NCI-H2227 treated with DMSO at 0.1 percent for 48 hours (cell line): ENCODE results near the gene CENPX.
"Not testable (repeated sequence)": the region's sequence is repeated elsewhere in the genome, so short reads cannot be mapped to it uniquely, and the experiment has no call there.

Experiments
- DNase-seq: peaks from one replicate; lab custom pipeline; 2025; lab: John Stamatoyannopoulos, UW

The CENPX gene

DNA sequence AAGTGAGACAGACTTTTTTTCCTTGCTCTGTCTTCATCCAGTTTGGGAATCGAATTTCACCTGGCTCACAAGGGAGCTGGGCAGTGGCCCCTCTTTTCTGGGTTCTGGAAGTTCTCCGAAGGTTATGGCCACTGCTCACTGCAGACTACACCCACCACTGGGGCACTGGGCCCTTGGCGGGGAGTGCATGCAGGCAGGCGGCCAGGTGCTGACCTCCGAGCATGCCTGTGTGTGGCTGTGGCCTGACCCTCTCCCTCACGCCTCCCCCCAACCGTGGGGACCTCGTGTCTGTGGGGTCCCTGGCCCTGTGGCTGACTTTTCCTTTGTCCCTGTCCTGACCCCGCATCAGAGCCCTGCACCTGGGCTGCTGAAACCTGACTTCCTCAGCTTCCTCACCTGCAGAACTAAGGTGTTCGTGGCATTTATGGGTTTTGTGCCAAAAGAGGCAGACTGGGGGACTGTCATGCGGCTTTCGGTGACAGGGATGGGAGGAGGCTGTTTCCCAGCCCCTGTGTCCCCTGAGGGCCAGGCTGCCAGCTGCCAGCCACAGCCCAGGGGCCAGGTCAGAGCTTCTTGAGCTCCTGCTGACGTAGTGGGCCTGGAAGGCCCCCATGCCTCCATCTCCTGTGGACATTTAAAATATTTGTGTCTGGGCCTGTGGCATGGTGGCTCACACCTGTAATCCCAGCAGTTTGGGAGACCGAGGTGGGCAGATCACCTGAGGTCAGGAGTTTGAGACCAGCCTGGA lies 23.8 kb downstream of the CENPX start:
- no peak for DNase-seq

DNA sequence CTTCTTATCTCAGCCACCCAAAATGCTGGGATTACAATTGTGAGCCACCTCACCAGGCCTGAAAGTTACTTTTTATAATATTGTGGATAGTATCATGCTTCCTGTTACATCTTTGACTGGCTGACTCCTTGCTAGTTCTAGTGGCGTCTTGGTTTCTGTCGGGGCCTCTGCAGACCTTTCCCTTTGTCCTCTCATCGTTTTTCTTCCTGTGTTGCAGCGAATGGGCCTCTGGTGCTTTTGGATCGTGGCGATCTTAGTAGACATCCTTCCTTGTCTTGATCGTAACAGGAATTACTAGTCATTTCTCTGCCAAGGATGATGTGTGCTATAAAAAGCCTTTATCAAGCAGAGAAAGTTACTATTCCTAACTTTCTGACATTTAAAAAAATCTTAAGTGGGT lies 24.5 kb downstream of the CENPX start:
- DNase-seq, result no peak

DNA sequence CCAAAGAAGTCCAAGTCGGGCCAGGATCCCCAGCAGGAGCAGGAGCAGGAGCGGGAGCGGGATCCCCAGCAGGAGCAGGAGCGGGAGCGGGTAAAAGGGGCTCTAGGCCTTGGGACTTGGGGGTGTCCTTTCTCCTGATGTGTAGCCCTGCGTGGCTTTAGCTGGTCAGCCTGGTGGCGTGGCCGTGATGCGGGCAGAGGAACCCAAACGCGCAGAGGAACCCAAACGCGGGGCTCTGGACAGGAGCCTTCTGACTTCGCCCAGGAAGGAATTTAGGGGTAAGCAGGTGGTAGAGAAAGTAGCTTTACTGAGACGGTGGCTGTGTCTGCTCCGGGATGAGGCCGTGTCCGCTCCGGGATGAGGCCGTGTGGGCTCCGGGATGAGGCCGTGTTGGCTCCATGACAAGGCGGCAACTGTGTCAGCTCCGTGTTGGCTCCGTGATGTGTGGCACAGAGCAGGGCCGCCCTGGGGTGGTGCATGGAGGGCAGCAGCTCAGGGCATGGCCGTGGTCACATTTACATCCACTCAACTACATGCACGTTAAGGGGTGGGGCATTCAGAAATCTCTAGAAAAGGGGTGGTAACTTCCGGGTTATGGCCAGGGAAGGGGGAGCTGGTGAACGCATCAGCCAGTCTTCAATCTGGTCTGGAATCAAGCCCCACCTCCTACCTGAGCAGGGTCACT lies 25.8 kb downstream of the CENPX start:
- no peak for DNase-seq

DNA sequence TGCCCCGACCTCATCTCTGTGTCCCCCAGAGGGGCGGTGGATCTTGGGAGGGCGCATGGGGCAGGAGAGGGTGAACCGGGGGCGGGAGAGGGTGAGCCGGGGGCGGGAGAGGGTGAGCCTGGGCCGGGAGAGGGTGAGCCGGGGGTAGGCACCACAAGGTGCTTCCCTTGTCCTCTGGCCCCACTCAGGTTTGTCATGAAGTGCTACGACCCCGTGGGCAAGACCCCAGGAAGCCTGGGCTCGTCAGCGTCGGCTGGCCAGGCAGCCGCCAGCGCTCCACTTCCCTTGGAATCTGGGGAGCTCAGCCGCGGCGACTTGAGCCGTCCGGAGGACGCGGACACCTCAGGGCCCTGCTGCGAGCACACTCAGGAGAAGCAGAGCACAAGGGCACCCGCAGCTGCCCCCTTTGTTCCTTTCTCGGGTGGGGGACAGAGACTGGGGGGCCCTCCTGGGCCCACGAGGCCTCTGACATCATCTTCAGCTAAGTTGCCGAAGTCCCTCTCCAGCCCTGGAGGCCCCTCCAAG lies 26.4 kb downstream of the CENPX start:
- DNase-seq, result no peak

DNA sequence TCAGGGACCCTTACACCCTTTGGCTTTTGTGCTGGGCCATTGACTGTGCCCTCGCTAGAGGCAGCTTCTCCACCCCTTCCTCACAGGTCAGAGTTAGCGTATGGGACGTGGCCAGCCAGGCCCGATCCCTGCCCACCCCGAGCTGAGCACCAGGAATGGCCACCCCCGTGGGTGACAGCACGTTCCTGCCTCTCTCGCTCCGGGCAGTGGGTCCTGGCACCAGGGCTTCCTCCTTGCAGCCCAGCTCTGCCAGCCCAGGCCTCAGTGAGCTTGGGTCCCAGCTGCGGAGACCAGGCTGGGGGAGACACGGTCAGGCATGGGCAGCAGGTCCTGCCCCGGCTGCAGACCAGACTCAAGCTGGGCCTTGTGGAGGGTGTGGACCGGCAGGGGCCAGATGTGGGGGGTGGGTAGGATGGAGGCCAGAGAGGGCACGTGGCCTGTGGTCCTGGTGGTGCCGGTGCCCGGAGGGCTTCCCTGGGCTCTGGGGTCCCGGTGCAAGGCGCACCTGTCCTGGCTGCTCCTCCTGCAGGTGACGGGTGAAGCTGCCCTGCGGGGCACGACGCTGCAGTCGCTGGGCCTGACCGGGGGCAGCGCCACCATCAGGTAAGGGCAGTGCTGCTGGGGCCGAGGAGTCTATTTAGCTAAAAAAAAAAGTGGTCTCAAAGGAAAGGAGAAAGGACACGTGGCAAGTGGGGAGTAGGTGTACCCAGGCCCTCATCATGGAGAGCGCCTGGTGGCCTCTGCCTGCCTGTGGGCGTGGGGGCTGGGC lies 27.0 kb downstream of the CENPX start:
- DNase-seq, result no peak

DNA sequence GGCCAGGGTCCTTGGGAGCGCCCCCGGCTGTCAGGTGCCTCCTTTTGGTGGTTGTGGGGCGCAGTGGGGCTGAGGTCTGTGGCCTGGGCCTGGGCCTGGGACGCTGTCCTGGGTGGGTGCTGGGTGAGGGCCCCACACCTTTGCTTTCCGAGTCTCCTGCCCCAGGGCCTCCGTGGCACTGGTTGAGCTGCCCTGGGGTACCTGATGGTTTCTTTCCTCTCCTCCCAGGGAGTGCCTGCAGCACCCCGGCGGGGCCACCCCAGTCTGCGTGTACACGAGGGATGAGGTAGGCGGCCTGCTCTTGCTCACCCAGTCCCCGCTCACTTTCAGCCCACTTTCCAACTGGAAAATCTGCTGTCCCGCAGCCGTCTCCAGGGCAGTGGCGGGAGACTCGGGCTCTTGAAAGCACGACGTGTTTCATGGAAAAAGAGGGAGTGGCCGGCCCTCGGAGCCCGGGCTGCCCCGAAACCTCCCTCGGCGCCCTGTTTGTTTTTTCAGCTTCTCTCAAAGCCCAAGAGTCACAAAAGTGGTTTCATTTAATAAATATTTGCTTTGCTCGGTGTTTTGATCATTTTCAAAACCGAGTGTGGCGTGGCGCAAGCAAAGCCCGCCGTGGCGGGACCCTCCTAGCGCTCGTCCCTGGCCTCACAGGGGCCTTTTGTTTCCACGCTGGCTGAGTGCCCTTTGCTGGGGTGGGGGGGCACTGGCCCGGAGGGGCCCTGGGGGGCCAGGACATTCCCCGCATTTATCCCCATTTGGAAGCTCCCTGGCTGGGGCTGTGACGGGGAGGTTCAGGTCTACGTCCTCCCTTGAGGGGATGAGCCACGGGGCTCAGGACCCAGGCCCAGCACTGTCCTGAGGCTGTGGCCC lies 27.9 kb downstream of the CENPX start:
- no peak for DNase-seq

DNA sequence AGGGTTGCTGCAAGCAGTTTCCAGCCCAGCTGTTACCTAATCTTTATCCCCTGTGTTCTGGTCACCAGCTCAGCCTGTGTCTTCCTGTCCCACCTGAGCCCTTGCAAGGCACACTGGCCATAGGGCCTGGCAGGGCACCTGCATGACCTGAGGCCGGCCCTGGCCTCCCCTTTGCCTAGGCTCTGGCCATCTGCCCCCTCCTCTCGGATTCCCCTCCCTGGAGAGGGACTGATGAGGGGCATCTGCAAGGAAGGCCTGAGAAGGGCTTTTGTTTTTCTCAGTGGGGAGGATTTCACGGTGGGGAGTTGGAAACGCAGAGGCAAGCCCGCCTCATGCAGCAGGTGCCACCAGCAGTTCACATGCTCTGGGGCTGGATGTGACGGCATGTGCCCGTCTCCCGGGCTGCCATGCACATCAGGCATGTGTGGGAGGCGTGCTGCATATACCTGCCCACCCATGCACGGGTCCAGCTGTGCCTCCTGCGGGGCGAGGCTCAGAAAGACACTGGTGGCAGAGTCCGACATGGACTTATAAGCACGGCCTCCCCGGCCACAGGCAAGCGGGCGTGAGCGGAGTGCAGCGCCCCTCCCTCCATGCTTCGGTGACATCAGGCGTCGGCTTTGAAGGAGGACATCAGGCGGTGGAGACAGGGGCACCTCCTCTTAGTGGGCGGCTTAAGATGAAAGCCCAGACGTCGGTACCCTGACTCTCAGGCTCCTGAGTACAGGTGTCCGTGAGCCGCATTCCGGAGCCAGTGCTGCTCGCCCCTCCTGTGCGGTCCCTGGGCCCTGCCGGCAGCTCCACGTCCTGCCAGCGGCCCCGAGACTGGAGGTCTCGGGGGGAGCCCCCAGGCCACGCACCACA lies 28.7 kb downstream of the CENPX start:
- DNase-seq, result no peak

DNA sequence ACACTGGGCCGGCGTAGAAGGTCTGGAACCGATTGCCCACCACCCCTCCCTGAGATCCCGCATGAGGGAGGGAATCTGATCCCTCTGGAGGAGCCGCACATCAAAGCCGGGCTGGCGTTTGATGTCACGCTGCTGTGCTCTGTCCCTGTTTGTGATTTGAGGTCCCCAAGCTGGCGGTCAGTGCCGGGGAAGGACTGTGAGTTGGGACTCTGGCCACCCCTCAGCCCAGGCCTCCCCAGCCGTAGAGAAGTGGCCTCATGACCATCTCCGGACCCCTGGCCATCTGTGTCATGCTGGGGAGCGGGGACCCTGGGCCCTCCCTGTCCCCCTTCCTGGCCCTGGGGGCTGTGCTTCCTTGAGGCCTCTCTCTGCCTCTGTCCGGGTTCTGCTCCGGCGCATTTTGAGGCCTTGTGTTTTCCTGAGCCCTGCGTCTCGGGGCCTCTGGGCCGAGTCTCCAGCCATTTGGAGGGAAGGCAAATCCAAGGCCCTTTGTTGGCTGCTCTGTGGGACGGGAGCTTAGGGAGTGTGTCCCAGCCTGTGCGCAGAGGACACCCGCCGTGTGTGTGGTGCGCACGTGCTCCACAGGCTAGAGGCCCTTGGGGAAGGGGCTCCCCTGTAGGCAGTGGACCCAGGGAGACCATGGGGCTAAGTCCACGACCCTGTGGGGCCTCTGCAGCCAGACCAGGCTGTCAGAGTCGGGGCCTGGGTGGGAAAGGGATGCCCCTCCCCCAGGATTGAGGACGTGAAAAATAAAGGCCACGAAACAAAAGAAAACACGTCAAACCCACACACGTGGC lies 30.2 kb downstream of the CENPX start:
- no peak for DNase-seq

DNA sequence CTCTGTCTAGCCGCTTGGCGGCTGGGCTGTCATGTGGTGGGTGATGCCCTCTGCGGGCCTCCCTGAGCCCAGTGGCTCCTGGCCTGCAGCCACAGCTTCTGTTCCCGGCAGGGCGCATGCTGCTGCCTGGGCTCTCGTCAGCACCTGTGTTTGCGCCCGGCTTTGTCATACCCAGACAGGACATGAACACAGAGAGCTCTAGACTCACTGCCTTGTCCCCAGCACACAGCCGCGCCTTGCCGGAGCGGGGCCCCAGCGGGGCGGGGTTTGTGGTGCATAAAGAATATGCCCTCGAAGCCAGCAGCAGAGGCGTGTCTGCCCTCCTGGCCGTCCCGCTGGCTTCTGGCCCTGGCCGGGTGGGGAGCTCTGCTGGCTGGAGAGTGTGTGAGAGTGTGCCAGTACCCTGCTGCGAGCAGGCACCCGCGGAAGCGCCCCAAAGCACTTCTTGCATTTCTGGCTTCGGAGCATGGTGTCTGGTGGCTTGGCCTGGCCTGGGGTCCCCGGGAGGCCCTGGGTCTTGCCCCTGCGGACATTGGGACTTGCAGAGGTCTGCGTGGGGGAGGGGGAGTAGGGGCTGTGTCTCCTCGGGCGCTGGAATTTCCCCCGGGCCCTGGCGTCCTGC lies 30.9 kb downstream of the CENPX start:
- DNase-seq, result no peak

DNA sequence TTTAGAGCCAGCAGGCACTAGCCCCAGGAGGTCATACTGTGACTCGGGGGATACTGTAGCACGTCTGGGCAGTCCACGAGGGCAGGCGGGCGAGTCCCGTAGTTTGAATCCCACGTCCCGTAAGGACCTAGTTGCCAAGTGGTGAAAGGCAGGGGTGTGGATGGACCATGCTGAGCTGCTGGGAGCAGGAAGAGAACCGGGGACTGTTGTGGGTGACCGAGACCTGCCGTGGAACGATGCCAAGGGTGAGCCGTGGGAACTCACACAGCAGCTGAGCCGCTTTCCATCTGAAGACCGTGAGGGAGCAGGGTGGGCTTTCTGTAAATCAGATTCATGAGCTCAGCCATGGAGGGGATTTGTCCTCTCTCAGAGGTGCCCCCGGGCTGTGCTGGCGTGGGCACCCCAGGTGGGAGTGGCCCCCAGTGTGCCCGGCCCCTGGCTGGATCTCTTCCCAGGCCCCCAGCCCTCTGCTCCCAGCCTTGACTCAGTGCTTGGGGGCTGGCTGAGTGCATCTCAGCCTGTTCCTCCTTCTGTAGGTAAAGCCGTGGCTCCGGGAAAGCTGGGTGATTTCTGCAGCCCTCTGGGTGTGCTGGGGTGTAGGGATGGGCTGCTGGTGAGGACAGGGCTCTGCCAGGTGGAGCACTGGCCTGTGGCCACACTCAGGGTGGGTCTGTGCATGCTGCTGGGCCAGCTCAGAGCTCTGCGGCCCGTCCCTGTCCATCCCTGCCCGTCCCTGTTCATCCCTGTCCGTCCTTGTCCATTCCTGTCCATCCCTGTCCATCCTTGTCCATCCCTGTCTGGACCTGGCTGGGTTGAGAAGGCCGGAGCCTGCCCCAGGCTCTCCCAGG lies 31.6 kb downstream of the CENPX start:
- DNase-seq, result no peak

DNA sequence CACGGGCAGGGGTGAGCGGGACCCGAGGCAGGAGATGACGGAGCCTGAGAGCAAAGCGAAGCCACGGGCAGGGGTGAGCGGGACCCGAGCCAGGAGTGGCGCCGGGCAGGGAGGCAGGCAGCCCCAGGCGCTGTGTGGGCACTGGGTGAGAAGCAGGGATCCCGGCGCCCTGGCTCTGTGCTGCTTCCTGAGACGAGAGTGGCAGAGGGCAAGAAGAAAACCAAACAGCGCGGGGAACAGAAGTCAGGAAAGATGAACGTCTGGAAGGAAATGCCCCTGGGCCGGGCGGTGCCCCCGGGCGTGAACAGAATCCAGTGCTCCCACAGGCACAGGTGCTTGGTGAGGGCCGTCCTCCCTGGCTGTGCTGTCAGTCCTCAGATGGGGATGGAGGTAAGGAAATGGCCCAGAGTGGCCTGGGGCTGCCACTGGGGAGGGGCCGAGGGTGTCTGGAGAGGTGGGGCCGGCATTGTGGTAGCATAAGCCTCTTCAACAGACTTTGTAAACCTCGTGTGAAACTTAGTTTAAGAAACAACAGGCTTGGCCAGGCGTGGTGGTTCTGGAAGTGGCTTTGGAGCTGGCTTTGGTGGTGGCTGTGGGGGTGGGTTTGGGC lies 35.4 kb downstream of the CENPX start:
- no peak for DNase-seq

DNA sequence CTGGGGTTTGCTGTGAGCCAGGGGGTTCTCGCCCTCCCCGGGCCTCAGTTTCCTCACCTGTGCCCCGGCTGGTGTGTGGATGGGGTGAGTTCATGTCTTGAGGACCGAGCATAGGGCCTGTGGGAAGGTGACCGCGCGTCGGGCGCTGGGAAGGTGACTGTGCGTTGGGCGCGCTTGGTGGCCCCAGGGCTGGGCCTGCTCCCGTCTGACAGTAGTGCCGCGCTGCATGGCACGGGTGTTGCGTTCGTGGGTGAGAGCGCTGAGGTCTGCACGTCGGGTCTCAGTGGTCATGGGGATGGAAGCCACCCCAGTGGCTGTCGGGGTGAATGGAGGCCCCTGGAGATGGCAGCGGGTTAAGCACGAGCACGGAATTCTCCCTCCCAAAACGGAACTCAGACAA lies 36.1 kb downstream of the CENPX start:
- no peak for DNase-seq

DNA sequence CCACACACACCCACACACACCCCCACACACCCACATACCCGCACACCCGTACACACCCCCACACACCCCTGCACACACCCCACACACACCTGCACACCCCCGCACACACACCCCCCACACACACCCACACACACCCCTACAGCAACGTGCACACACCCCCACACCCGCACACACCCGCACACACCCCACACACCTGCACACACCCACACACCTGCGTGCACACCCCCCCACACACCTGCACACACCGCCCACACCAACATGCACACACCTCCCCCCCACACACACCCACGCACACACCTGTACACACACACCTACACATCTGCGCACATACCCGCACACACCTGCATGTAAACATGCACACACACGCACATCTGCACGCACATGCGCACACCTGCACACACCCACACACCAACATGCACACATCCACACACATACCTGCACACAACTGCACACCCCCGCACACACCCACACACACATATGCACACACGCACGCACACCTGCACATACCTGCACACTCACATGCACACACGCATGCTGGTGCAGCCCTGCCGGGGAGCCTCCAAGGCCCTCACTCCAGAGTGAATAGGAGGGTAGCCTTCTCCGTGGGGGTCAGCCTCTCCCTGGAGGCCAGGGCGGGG lies 37.8 kb downstream of the CENPX start:
- no peak for DNase-seq

DNA sequence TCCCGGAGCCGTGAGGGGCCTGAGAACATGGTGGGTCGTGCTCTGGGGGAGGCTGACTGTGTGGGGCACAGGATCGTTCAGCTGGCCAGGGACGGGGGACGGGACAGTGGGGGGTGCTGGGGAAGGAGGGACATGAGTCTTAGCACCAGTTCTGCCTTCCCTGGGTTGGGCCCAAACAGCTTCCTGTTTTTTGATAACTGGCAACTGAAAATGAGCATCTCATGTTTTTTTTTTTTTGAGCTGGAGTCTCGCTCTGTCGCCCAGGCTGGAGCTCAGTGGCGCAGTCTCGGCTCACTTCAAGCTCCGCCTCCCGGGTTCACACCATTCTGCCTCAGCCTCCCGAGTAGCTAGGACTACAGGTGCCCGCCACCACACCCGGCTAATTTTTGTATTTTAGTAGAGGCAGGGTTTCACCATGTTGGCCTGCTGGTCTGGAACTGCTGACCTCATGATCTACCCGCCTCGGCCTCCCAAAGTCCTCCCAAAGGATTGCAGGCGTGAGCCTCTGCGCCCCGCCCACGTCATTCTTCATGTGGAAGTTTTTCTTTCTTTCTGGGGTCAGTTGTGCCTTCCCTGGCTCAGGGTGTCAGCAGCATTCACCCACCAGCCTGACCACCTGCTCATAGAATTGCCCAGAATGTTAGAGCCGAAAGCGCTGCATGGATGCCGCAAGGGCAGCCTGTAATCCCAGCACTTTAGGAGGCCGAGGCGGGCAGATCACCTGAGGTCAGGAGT lies 38.9 kb downstream of the CENPX start:
- no peak for DNase-seq

DNA sequence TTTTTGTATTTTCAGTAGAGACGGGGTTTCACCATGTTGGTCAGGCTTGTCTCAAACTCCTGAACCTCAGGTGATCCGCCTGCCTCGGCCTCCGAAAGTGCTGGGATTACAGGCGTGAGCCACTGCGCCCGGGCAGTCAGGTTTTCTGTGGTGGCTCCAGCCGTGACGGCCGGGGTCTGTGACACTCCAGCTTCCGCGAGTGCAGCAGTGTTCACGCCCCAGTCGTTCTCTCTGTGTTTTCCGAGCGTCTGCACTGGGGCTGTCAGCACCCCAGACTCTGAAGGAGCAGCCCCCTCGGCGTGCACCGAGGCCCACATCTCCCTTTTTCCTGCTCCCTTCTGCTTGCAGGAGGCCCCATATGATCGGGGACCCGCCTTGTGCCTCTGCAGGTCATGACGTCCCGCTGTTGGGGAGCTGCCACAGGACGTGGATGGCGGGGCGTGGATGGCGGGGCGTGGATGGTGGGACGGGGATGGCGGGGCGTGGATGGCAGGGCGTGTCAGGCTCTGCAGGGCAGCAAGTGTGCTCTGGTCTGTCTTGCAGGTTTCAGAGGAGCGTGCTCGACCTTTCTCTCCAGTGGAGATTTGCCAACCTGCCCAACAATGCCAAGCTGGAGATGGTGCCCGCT lies 39.6 kb downstream of the CENPX start:
- no peak for DNase-seq

DNA sequence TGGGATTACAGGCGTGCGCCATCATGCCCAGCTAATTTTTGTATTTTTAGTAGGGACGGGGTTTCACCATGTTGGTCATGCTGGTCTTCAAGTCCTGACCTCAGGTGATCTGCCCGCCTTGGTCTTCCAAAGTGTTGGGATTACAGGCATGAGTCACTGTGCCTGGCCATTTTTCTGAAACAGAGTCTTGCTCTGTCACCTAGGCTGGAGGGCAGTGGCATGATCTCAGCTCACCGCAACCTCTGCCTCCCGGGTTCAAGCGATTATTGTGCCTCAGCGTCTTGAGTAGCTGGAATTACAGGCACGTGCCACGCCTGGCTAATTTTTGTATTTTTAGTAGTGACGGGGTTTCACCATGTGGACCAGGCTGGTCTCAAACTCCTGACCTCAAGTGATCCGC lies 41.2 kb downstream of the CENPX start:
- DNase-seq, result not testable (repeated sequence)
